Osteoblast (primary cell): Measurements from ENCODE around the gene PPEF1. TPM values are rescaled to one million over a fixed set of nuclear protein-coding genes. Genes with fewer than 3 reads are reported as not detected.
"Not testable (repeated sequence)": the region's sequence is repeated elsewhere in the genome, so short reads cannot be mapped to it uniquely, and the experiment has no call there.

Source experiments
- DNase-seq: peaks from one replicate; pipeline ENCODE4 v3.0.0; 2011; ENCODE audit warnings: low spot score, mixed read lengths; ENCODE audit not compliant: insufficient read length; ENCODE audit errors: missing footprints
- H2AFZ ChIP-seq: 2 replicates; pipeline ENCODE4 v1.6.0; 2011; ENCODE audit warnings: mild to moderate bottlenecking, low read length
- H3K27ac ChIP-seq: 2 replicates; pipeline ENCODE4 v1.5.1; 2011; ENCODE audit warnings: mild to moderate bottlenecking, low read depth, low read length, moderate library complexity
- H3K27me3 ChIP-seq: 2 replicates; pipeline ENCODE4 v1.6.0; 2012; ENCODE audit warnings: mild to moderate bottlenecking, control low read depth, inconsistent platforms, low read length, moderate library complexity; ENCODE audit not compliant: insufficient read depth
- H3K36me3 ChIP-seq: 2 replicates; pipeline ENCODE4 v1.5.1; 2011; ENCODE audit warnings: mild to moderate bottlenecking, low read length, control low read depth, moderate library complexity; ENCODE audit not compliant: insufficient read depth
- H3K4me1 ChIP-seq: 2 replicates; pipeline ENCODE4 v1.5.1; 2011; ENCODE audit warnings: mild to moderate bottlenecking, low read length, control low read depth, moderate library complexity; ENCODE audit not compliant: insufficient read depth
- H3K4me2 ChIP-seq: 2 replicates; pipeline ENCODE4 v1.6.0; 2011; ENCODE audit warnings: mild to moderate bottlenecking, low read length; ENCODE audit not compliant: insufficient read depth
- H3K4me3 ChIP-seq: fragments of 200-600 bp; sonication (generic); 3 replicates; pipeline ENCODE4 v1.5.1; 2012; ENCODE audit warnings: mild to moderate bottlenecking, low read length, inconsistent platforms; ENCODE audit not compliant: insufficient read depth
- H3K79me2 ChIP-seq: 2 replicates; pipeline ENCODE4 v1.6.0; 2012; ENCODE audit warnings: mild to moderate bottlenecking, low read length, control low read depth, inconsistent platforms; ENCODE audit not compliant: insufficient read depth
- H3K9me3 ChIP-seq: 2 replicates; pipeline ENCODE4 v1.5.1; 2011; ENCODE audit warnings: low read depth, low read length, control low read depth
- H4K20me1 ChIP-seq: 2 replicates; pipeline ENCODE4 v1.6.0; 2012; ENCODE audit warnings: mild to moderate bottlenecking, low read length, control low read depth; ENCODE audit not compliant: insufficient read depth
- CTCF ChIP-seq: IDR thresholded peaks from 2 replicates; pipeline ENCODE4 v1.5.1; 2011; ENCODE audit warnings: mild to moderate bottlenecking, low read depth, low read length, moderate library complexity; ENCODE audit errors: extremely low read depth
- total RNA-seq: library from RNA; depleted of rRNA; stranded (reverse); fragments of >200 nt; gene quantifications from 2 replicates; pipeline ENCODE4 v1.2.3, GENCODE V29; 2012

The PPEF1 gene
- total RNA-seq, 1 donor, result under 0.01 TPM

DNA sequence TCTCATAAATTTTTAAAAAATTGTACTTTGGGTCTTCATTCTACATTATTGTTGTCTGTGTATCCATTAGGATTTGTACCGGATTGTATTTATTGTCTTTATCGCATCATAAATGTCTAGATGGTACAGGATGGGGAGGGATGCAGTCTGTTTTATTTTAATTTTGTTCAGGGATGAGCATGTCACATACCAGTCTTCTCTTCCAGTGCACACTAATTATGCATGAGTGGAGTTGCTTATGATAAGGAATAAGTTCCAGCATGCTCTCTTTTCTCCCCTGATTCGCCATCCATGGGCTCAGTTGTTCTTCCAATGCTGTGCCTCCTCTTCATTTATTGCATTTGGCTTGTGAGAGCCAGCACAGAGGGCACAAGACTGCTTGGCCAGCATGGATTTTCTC, 54.3 kb downstream of the PPEF1 start:
- no peaks in the 10 kb centered on the region for H4K20me1 ChIP-seq
- no peak for TF ChIP-seq CTCF
- H2AFZ ChIP-seq, result no peak overlapping the region
- H3K9me3 ChIP-seq, result no peaks in the 10 kb centered on the region
- DNase-seq, result no peak
- no peaks in the 10 kb centered on the region for H3K36me3 ChIP-seq
- no peaks in the 10 kb centered on the region for H3K79me2 ChIP-seq
- no peaks in the 10 kb centered on the region for H3K27me3 ChIP-seq
- H3K27ac ChIP-seq, result no peak overlapping the region
- no peak overlapping the region for H3K4me2 ChIP-seq
- H3K4me3 ChIP-seq, result no peak overlapping the region
- H3K4me1 ChIP-seq, result no peaks in the 10 kb centered on the region

- H3K4me3 ChIP-seq, H3K79me2 ChIP-seq, DNase-seq, H3K4me1 ChIP-seq, H4K20me1 ChIP-seq, H2AFZ ChIP-seq, H3K27me3 ChIP-seq, H3K4me2 ChIP-seq, H3K36me3 ChIP-seq, H3K27ac ChIP-seq, H3K9me3 ChIP-seq: not testable (repeated sequence)
These were observed 55.7 kb downstream of the PPEF1 start for GRCh38 chrX:18763106-18763505.

DNA sequence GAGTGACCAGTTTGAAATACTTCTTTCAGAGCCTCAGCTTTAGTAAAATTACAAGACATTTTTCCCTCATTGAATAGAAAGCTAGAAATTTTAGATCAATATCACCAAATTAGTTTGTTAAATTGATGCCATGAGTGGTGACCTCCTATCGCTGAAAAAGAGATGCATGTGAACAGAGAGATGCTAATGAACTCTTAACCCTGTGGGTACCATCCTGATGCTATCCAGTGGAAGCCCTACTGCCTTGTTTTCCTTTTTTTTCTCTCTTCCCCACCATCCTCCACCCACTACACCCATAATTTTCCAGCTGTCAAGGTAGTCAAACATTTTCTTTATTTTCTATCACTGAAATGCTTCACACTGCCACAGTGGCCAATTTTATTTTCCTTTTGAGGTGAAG, 61.9 kb downstream of the PPEF1 start:
- no peak for TF ChIP-seq CTCF
- no peak overlapping the region for H2AFZ ChIP-seq
- no peak for DNase-seq
- H3K4me2 ChIP-seq, result no peak overlapping the region
- H3K4me3 ChIP-seq, result no peak overlapping the region
- H3K36me3 ChIP-seq, result no peaks in the 10 kb centered on the region
- no peak overlapping the region for H3K27ac ChIP-seq
- no peaks in the 10 kb centered on the region for H3K79me2 ChIP-seq
- H3K27me3 ChIP-seq, result no peaks in the 10 kb centered on the region
- no peaks in the 10 kb centered on the region for H4K20me1 ChIP-seq
- no peaks in the 10 kb centered on the region for H3K9me3 ChIP-seq
- no peaks in the 10 kb centered on the region for H3K4me1 ChIP-seq

DNA sequence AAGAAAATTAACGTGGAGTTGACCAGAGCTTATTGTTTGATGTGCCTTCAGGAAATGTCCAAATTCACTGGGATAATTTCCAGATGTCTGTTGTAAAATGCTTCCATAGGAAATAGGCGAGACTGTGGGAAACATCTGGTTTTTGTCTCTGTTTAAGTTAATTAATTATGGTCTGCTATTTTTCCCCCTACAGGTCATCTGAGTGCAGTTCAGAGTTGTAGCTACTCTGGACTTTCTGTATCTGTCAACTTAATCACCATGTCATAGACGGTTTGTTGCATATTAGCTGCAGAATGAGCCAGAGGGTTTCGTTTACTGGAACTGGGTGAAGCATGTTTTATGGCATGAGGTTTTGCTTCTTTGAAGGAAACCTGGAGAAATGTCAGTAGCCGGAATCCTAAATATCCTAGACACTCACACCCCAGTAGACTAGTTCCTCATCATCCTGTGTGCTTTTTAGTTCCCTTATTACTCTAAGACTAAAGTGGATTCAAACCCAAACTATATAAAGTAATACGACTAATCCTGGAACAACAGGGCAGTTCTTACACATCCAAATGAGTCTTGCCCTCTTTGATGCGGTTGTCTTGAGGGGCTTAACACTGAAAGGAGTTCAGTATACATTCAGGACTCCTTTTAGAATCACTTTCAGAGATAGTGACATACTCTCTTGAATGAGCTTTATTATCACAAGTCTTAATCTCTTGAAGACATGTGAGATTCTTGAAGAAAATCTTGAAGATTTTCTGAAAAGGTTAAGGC, 62.5 kb downstream of the PPEF1 start:
- Histone ChIP-seq H3K4me2 (no peak overlapping the region), H3K79me2 (no peaks in the 10 kb centered on the region), H3K27me3 (no peaks in the 10 kb centered on the region), H3K9me3 (no peaks in the 10 kb centered on the region), H4K20me1 (no peaks in the 10 kb centered on the region), H3K4me3 (no peak overlapping the region), H3K36me3 (no peaks in the 10 kb centered on the region), H3K27ac (no peak overlapping the region), H2AFZ (no peak overlapping the region), H3K4me1 (no peaks in the 10 kb centered on the region)
- TF ChIP-seq CTCF, result no peak
- DNase-seq, result no peak
